HG03064 (cell line): ENCODE results near the gene GPRC5D.

ENCODE experiments used
- ATAC-seq: cut with Tn5 transposase; IDR thresholded peaks from one replicate; pipeline ENCODE4 v1.9.1; 2021; ENCODE audit warnings: low read depth; ENCODE audit not compliant: unreplicated experiment

GPRC5D gene

GRCh38 chr12:12982331-12982730 lies 30.4 kb upstream of the GPRC5D start:
- ATAC-seq = no peak

GRCh38 chr12:12979731-12980259 lies 27.8 kb upstream of the GPRC5D start:
- ATAC-seq = no peak

- ATAC-seq = no peak
These were observed 27.2 kb upstream of the GPRC5D start for GRCh38 chr12:12979126-12979525.

- no peak for ATAC-seq
These were observed 25.3 kb upstream of the GPRC5D start for GRCh38 chr12:12977231-12977630.

GRCh38 chr12:12976366-12976765 lies 24.4 kb upstream of the GPRC5D start:
- ATAC-seq = no peak

GRCh38 chr12:12975322-12976077 lies 23.5 kb upstream of the GPRC5D start:
- no peak for ATAC-seq

- no peak for ATAC-seq
These were observed 22.2 kb upstream of the GPRC5D start for GRCh38 chr12:12974211-12974610.

GRCh38 chr12:12973019-12973418 lies 21.0 kb upstream of the GPRC5D start:
- no peak for ATAC-seq

GRCh38 chr12:12965836-12966235 lies 13.9 kb upstream of the GPRC5D start:
- no peak for ATAC-seq

GRCh38 chr12:12964255-12964654 lies 12.3 kb upstream of the GPRC5D start:
- ATAC-seq = no peak

GRCh38 chr12:12960639-12961209 lies 8.8 kb upstream of the GPRC5D start:
- no peak for ATAC-seq

- ATAC-seq = no peak
These were observed 6.9 kb upstream of the GPRC5D start for GRCh38 chr12:12958886-12959285.

- ATAC-seq = no peak
These were observed 3.1 kb upstream of the GPRC5D start for GRCh38 chr12:12954878-12955625.

- no peak for ATAC-seq
These were observed 2.4 kb upstream of the GPRC5D start for GRCh38 chr12:12954356-12954755.

GRCh38 chr12:12951504-12951903 lies 466 bp downstream of the GPRC5D start:
- ATAC-seq = no peak

- no peak for ATAC-seq
These were observed 4.1 kb downstream of the GPRC5D start for GRCh38 chr12:12947902-12948301.

GRCh38 chr12:12946686-12947355 lies 5.1 kb downstream of the GPRC5D start:
- ATAC-seq = no peak

GRCh38 chr12:12945591-12945990 lies 6.4 kb downstream of the GPRC5D start:
- ATAC-seq = no peak

- no peak for ATAC-seq
These were observed 8.2 kb downstream of the GPRC5D start for GRCh38 chr12:12943586-12944260.
